ENCODE data around the gene EFCAB14. TPM values are rescaled to one million over a fixed set of nuclear protein-coding genes. Genes with fewer than 3 reads are reported as not detected.

Gene EFCAB14
- total RNA-seq, 2 donors from 2014 or later: 45.6 to 53.8 TPM

- H3K36me3 Mint-ChIP-seq (ENCODE audit: low read depth): peaks cover 77% of the 10 kb centered on the region
- H3K4me3 Mint-ChIP-seq: no peak overlapping the region
- ATAC-seq (replicated peaks): peak; percentile 87
- H3K4me1 Mint-ChIP-seq: peaks cover 10% of the 10 kb centered on the region
- H3K27me3 Mint-ChIP-seq: no peaks in the 10 kb centered on the region
- peaks cover 3% of the 10 kb centered on the region for H3K9me3 Mint-ChIP-seq
- H3K27ac Mint-ChIP-seq: peak overlapping the region; percentile 35
Observed at GRCh38 chr1:46646844-46647243, 72.1 kb downstream of the EFCAB14 start.

DNA sequence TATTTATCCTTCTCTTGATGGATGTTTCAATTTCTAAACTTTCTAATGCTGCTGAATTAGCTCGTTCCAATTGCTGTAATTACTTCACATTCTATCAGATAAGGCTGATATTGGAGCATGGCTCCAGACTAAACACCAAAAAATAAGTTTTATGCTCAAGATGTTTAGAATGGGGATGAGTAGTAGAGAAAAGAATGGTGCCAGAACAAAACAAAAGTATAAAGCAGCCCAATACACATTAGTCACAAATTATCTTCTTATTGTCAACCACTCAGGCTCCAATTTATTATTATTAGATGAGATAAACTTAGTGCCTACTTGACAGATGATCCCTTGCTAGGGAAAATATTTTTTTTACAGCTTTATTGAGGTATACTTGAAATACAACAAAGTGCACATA is 72.6 kb downstream of the EFCAB14 start:
- Mint-ChIP-seq H3K27me3 (no peaks in the 10 kb centered on the region), H3K27ac (peak overlapping the region; percentile 35), H3K9me3 (peaks cover 3% of the 10 kb centered on the region), H3K4me3 (no peak overlapping the region), H3K36me3 (ENCODE audit: low read depth) (peaks cover 72% of the 10 kb centered on the region), H3K4me1 (peaks cover 10% of the 10 kb centered on the region)
- ATAC-seq (replicated peaks): no peak

GRCh38 chr1:46645815-46646214 is 73.1 kb downstream of the EFCAB14 start:
- no peak for ATAC-seq (replicated peaks)
- peaks cover 3% of the 10 kb centered on the region for H3K9me3 Mint-ChIP-seq
- H3K27me3 Mint-ChIP-seq: no peaks in the 10 kb centered on the region
- H3K4me3 Mint-ChIP-seq: no peak overlapping the region
- no peak overlapping the region for H3K27ac Mint-ChIP-seq
- H3K36me3 Mint-ChIP-seq (ENCODE audit: low read depth): peaks cover 68% of the 10 kb centered on the region
- peaks cover 10% of the 10 kb centered on the region for H3K4me1 Mint-ChIP-seq

GRCh38 chr1:46643368-46643775 is 75.5 kb downstream of the EFCAB14 start:
- Mint-ChIP-seq H3K27me3 (no peaks in the 10 kb centered on the region), H3K4me1 (peaks cover 10% of the 10 kb centered on the region), H3K4me3 (no peak overlapping the region), H3K27ac (no peak overlapping the region), H3K9me3 (no peaks in the 10 kb centered on the region), H3K36me3 (ENCODE audit: low read depth) (peaks cover 47% of the 10 kb centered on the region)
- ATAC-seq (replicated peaks): no peak

GRCh38 chr1:46642115-46642680 is 76.7 kb downstream of the EFCAB14 start:
- H3K36me3 Mint-ChIP-seq (ENCODE audit: low read depth): peaks cover 41% of the 10 kb centered on the region
- H3K9me3 Mint-ChIP-seq: no peaks in the 10 kb centered on the region
- no peak for ATAC-seq (replicated peaks)
- H3K4me1 Mint-ChIP-seq: peaks cover 6% of the 10 kb centered on the region
- H3K4me3 Mint-ChIP-seq: no peak overlapping the region
- no peak overlapping the region for H3K27ac Mint-ChIP-seq
- no peaks in the 10 kb centered on the region for H3K27me3 Mint-ChIP-seq

DNA sequence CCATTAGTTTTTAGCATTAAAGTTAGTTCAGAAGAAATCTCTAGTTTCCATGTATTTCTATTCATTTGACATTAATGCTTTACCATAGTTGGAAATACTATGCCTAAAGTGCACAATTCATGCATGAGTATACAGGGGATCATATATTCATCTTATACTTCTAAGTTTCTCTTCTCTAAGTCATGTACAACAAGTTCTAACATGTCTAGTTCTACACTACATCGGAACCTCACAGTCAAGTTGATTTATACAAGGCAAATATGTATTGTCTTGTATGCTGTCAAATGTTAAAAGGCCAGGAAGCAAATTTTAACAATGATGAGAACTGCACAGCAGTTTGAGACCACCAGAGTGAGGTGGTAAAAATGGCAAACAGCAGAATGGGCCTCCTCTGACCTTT is 79.4 kb downstream of the EFCAB14 start:
- Mint-ChIP-seq H3K9me3 (no peaks in the 10 kb centered on the region), H3K27me3 (no peaks in the 10 kb centered on the region), H3K4me3 (no peak overlapping the region), H3K4me1 (no peaks in the 10 kb centered on the region), H3K36me3 (ENCODE audit: low read depth) (peaks cover 48% of the 10 kb centered on the region), H3K27ac (no peak overlapping the region)
- no peak for ATAC-seq (replicated peaks)

DNA sequence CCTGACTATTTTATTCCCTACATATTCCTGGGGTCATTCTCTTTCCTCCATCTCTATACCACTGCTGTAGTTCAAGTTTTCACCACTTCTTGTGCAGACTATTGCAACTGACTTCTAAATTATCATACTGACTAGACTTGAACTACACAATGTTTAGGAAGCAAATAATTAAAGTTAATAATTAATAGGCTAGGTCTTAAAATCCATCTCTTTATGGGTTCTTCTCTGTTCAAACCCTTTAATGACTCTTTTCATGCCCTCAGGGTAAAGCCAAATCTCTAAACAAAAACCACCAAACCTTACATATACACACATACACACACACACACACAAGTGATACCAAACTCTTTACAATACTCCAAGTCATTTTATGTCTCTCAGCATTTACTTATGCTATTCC is 80.0 kb downstream of the EFCAB14 start:
- no peak for ATAC-seq (replicated peaks)
- Mint-ChIP-seq H3K27me3 (no peaks in the 10 kb centered on the region), H3K9me3 (no peaks in the 10 kb centered on the region), H3K4me3 (no peak overlapping the region), H3K4me1 (no peaks in the 10 kb centered on the region), H3K27ac (no peak overlapping the region), H3K36me3 (ENCODE audit: low read depth) (peaks cover 54% of the 10 kb centered on the region)

DNA sequence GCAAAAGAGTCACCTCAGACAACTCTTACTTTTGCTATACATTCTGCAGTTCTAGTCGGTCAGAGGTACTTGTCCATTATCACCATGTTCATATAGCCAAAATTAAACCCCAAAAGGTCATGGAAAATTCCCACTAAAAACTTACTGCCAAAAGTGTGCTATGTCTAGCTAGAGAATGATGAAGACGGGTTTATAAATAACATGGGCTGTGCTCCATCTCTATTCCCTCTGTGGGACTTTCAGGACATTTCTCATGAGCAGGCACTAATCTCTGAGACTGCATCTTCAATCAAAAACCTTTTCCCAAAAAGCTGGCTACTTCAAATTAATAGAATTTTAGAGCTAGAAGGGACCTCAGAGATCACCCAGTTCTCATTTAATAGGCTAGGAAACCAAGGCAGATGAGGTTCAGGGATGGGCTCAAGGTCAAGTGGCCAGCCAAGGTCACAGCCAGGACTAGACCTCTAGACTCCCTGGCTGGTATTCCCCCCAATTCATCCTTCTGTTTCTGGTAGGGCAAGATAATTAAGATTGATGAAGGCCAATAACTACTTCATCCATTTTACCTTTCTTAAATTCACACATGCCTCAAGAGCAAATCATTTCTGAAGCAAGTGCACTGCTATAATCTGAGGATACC is 81.3 kb downstream of the EFCAB14 start:
- no peak overlapping the region for H3K4me3 Mint-ChIP-seq
- H3K27ac Mint-ChIP-seq: no peak overlapping the region
- H3K27me3 Mint-ChIP-seq: no peaks in the 10 kb centered on the region
- no peak for ATAC-seq (replicated peaks)
- no peaks in the 10 kb centered on the region for H3K9me3 Mint-ChIP-seq
- peaks cover 56% of the 10 kb centered on the region for H3K36me3 Mint-ChIP-seq (ENCODE audit: low read depth)
- H3K4me1 Mint-ChIP-seq: no peaks in the 10 kb centered on the region

DNA sequence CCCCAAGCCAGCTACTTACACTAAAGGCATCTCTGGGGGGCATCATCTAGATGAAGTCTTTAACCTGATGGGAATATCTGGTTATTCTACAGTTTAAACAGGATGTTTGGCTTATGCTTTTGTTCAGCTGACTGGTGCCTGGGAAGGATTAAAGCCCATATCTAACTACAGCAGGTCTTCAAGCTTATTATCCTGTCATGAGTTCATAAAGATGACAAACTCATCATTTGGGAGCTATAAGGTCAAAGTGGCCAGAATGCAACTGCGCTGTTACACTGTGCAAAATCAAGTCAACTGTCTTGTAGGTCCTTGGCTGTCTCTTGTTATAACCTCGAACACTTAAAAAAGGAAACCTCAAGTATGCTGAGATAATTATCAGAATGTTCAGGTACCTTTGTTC is 83.7 kb downstream of the EFCAB14 start:
- no peak overlapping the region for H3K27ac Mint-ChIP-seq
- no peaks in the 10 kb centered on the region for H3K4me1 Mint-ChIP-seq
- no peaks in the 10 kb centered on the region for H3K27me3 Mint-ChIP-seq
- peaks cover 52% of the 10 kb centered on the region for H3K36me3 Mint-ChIP-seq (ENCODE audit: low read depth)
- no peak overlapping the region for H3K4me3 Mint-ChIP-seq
- no peaks in the 10 kb centered on the region for H3K9me3 Mint-ChIP-seq
- no peak for ATAC-seq (replicated peaks)

DNA sequence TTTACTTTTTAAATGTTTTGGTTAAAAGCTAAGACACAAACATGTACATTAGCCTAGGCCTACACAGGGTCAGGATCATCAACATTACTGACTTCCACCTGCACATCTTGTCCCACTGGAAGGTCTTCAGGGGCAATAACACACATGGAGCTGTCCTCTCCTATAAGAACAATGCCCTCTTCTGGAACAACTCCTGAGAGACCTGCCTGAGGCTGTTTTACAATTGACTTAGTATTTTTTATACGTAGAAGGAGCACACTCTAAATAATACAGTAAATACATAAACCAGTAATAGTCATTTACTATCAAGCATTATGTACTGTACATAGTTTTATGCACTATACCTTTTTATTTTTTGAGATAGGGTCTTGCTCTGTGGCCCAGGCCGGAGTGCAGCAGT is 88.2 kb downstream of the EFCAB14 start:
- no peaks in the 10 kb centered on the region for H3K9me3 Mint-ChIP-seq
- H3K27ac Mint-ChIP-seq: no peak overlapping the region
- no peak overlapping the region for H3K4me3 Mint-ChIP-seq
- ATAC-seq (replicated peaks): no peak
- peaks cover 39% of the 10 kb centered on the region for H3K36me3 Mint-ChIP-seq (ENCODE audit: low read depth)
- H3K4me1 Mint-ChIP-seq: no peaks in the 10 kb centered on the region
- H3K27me3 Mint-ChIP-seq: no peaks in the 10 kb centered on the region

Other genes starting within 250 kb of the EFCAB14 start
- under 1 TPM; 0.43 to 0.58 TPM for gene DMBX1, start 229.3 kb downstream of the EFCAB14 start, total RNA-seq
- not detected for gene KNCN, start 167.5 kb downstream of the EFCAB14 start, total RNA-seq
- 10 to 100 TPM; 59.2 to 83.7 TPM for gene MKNK1, start 114.8 kb downstream of the EFCAB14 start, total RNA-seq
- gene MOB3C, start 102.3 kb downstream of the EFCAB14 start, total RNA-seq: 10 to 100 TPM; 13.7 to 20.9 TPM
- gene ATPAF1, start 50.8 kb downstream of the EFCAB14 start, total RNA-seq: 10 to 100 TPM; 33.4 to 42.6 TPM
- under 1 TPM in 1 of 2 donors, not detected in 1; 0.26 TPM for gene TEX38, start 47.3 kb downstream of the EFCAB14 start, total RNA-seq
- under 1 TPM in 1 of 2 donors, not detected in 1; 0.56 TPM for gene CYP4B1, start 79.9 kb upstream of the EFCAB14 start, total RNA-seq
- not detected for gene CYP4A11, start 222.4 kb upstream of the EFCAB14 start, total RNA-seq